Endothelial cell of umbilical vein (primary cell): Measurements from ENCODE around the gene FOXO4. TPM values are rescaled to one million over a fixed set of nuclear protein-coding genes. Genes with fewer than 3 reads are reported as not detected.

Experiments used
- BruUV-seq: library from RNA; stranded (reverse); fragments of 400-500 nt; replicated peaks from 2 replicates; lab custom pipeline; 2021; lab: Mats Ljungman, UMichigan
- CTCF ChIA-PET: fragments of 300-600, 350-600 bp; sonication (Branson Sonifier 250); formaldehyde crosslinking; loops from one replicate; lab custom pipeline; 2021; ENCODE audit warnings: antibody characterized with exemption, inconsistent platforms; lab: Charles Lee
- POLR2A ChIA-PET: fragments of 300-600, 350-600 bp; sonication (Branson Sonifier 250); formaldehyde crosslinking; loops from one replicate; lab custom pipeline; 2021; ENCODE audit warnings: antibody characterized with exemption, inconsistent platforms; lab: Charles Lee
- DNase-seq: peaks from one replicate; pipeline ENCODE4 v3.0.0-alpha.2; 2011; ENCODE audit warnings: low read depth, low spot score
- FAIRE-seq: peaks from 2 replicates; lab custom pipeline; 2011; peaks lifted over from hg19 to GRCh38; lab: Jason Lieb, UNC
- H2AFZ ChIP-seq: 2 replicates; pipeline ENCODE4 v1.6.0; 2012; ENCODE audit warnings: low read depth, low read length, control low read depth, inconsistent platforms
- H3K27ac ChIP-seq: 2 replicates; pipeline ENCODE4 v1.5.1; 2011; ENCODE audit warnings: low read depth, mild to moderate bottlenecking, control low read depth, low read length, moderate library complexity; ENCODE audit not compliant: insufficient read depth
- H3K27me3 ChIP-seq, 2 experiments: 2 replicates each; pipeline versions ENCODE4 v1.6.0 to v1.6.1; 2011; ENCODE audit warnings: low read length in 2 of 2, mixed read lengths in 1 of 2; ENCODE audit not compliant: control insufficient read depth in 2 of 2, insufficient read depth in 2 of 2
- H3K36me3 ChIP-seq, 2 experiments: 2 replicates in 1 of 2; 3 replicates in 1 of 2; pipeline ENCODE4 v1.5.1; 2011; ENCODE audit warnings: low read length in 2 of 2, mild to moderate bottlenecking in 1 of 2, moderate library complexity in 1 of 2; ENCODE audit not compliant: control insufficient read depth in 2 of 2, insufficient read depth in 2 of 2; ENCODE audit errors: extremely low read depth in 1 of 2
- H3K4me1 ChIP-seq: 3 replicates; pipeline ENCODE4 v1.5.1; 2011; ENCODE audit warnings: mild to moderate bottlenecking, low read length; ENCODE audit not compliant: control insufficient read depth, insufficient read depth; ENCODE audit errors: extremely low read depth
- H3K4me2 ChIP-seq: 2 replicates; pipeline ENCODE4 v1.6.1; 2011; ENCODE audit warnings: low read length, control low read depth, mixed read lengths; ENCODE audit not compliant: insufficient read depth
- H3K4me3 ChIP-seq, 3 experiments: fragments of 200-600 bp in 1 of 3; sonication (generic), shearing (Covaris generic) in 1 of 3; replicated peaks in 1 of 3; 2 replicates each; pipeline ENCODE4 v1.5.1; 2011 to 2016; ENCODE audit warnings: control low read depth in 3 of 3, low read length in 3 of 3, mild to moderate bottlenecking in 2 of 3, inconsistent platforms in 1 of 3, low read depth in 1 of 3, moderate library complexity in 1 of 3; ENCODE audit not compliant: insufficient read depth in 1 of 3
- H3K79me2 ChIP-seq: 2 replicates; pipeline ENCODE4 v1.6.0; 2012; ENCODE audit warnings: low read length, inconsistent platforms; ENCODE audit not compliant: control insufficient read depth, insufficient read depth
- H3K9ac ChIP-seq: replicated peaks from 2 replicates; pipeline ENCODE3; 2011; ENCODE audit warnings: low read length, control low read depth; ENCODE audit not compliant: insufficient read depth; ENCODE audit errors: extremely low read depth
- H3K9me1 ChIP-seq: replicated peaks from 3 replicates; pipeline ENCODE4 v1.6.0; 2011; ENCODE audit warnings: mild to moderate bottlenecking, low read length; ENCODE audit not compliant: control insufficient read depth, insufficient read depth; ENCODE audit errors: extremely low read depth
- H3K9me3 ChIP-seq: replicated peaks from 2 replicates; pipeline ENCODE4 v1.5.1; 2012; ENCODE audit warnings: low read length, inconsistent platforms; ENCODE audit not compliant: control insufficient read depth, insufficient read depth
- H4K20me1 ChIP-seq: replicated peaks from 2 replicates; pipeline ENCODE3; 2011; ENCODE audit warnings: mild to moderate bottlenecking, low read length; ENCODE audit not compliant: control insufficient read depth, insufficient read depth; ENCODE audit errors: extremely low read depth
- EZH2 ChIP-seq: IDR thresholded peaks from 2 replicates; pipeline ENCODE4 v1.6.1; 2012; ENCODE audit warnings: borderline replicate concordance, low read depth, mild to moderate bottlenecking, moderate library complexity, low read length, inconsistent platforms; ENCODE audit not compliant: severe bottlenecking
- FOS ChIP-seq: IDR thresholded peaks from 2 replicates; pipeline ENCODE4 v1.6.1; 2011; ENCODE audit warnings: mild to moderate bottlenecking, low read length, moderate library complexity, borderline replicate concordance; ENCODE audit not compliant: insufficient read depth
- GATA2 ChIP-seq: IDR thresholded peaks from 2 replicates; pipeline ENCODE4 v1.7.0; 2011; ENCODE audit warnings: low read depth, mild to moderate bottlenecking, moderate library complexity, mixed read lengths, low read length; ENCODE audit not compliant: insufficient read length, insufficient read depth
- JUN ChIP-seq: IDR thresholded peaks from 2 replicates; pipeline ENCODE4 v1.6.1; 2011; ENCODE audit warnings: borderline replicate concordance, low read depth; ENCODE audit not compliant: insufficient read length, insufficient read depth
- MYC ChIP-seq: IDR thresholded peaks from one replicate; pipeline ENCODE4 v1.6.1; 2011; ENCODE audit warnings: mild to moderate bottlenecking, low read depth, low read length
- POLR2A ChIP-seq: IDR thresholded peaks from 2 replicates; pipeline ENCODE4 v1.6.1; 2012; ENCODE audit warnings: low read depth, mild to moderate bottlenecking, control low read depth, low read length
- POLR2AphosphoS5 ChIP-seq: IDR thresholded peaks from 2 replicates; pipeline ENCODE4 v1.6.1; 2012; ENCODE audit warnings: low read depth, mild to moderate bottlenecking, control low read depth, low read length, moderate library complexity; ENCODE audit not compliant: insufficient read depth
- dilution Hi-C: fragments of 300-500 bp; cut with MboI; formaldehyde crosslinking; loops from one replicate; pipeline ENCODE4 v1.15.0; 2019; ENCODE audit warnings: low sequenced_read_pairs; ENCODE audit not compliant: extremely low pct_ligation_motif_present
- intact Hi-C: fragments of 100-400 bp; cut with micrococcal nuclease; formaldehyde crosslinking; loops from one replicate; pipeline ENCODE4 v1.10.0; 2022
- polyA plus RNA-seq, 4 experiments: library from polyadenylated mRNA; depleted of rRNA in 3 of 4; stranded (reverse) in 3 of 4; unstranded in 1 of 4; fragments of >200 nt; gene quantifications; 2 replicates each; pipeline versions ENCODE4 v1.2.1 to v1.2.3, GENCODE V29; 2011 to 2012; ENCODE audit warnings: missing spikeins in 1 of 4
- small RNA-seq: library from RNA; depleted of rRNA; stranded (forward); fragments of <200 nt; gene quantifications from one replicate; pipeline ENCODE3, GENCODE V24; 2012; ENCODE audit warnings: low replicate concordance, low read depth; ENCODE audit not compliant: insufficient read depth, insufficient read length
- total RNA-seq: library from RNA; stranded (reverse); gene quantifications from 2 replicates; pipeline ENCODE4 v1.2.3, GENCODE V29; 2021
- TF ChIP-seq, protein P1 (sequence below), 2 donors: IDR thresholded peaks; 1 replicate in 1 of 2; 2 replicates in 1 of 2; pipeline ENCODE4 v1.5.1; 2011; ENCODE audit warnings: low read length in 2 of 2, mild to moderate bottlenecking in 2 of 2, moderate library complexity in 2 of 2, control low read depth in 1 of 2, inconsistent platforms in 1 of 2, low read depth in 1 of 2; ENCODE audit not compliant: insufficient read depth in 1 of 2; ENCODE audit errors: extremely low read depth in 1 of 2
- TF ChIP-seq, protein P2 (sequence below): IDR thresholded peaks from 2 replicates; pipeline ENCODE4 v1.6.1; 2011; ENCODE audit not compliant: insufficient read depth, insufficient read length

FOXO4 gene
- total and polyA plus RNA-seq, 2 donors (not counting 3 experiments of a cell fraction or from before 2014, with no cell fraction given), result 4.7 to 11.0 TPM

DNA sequence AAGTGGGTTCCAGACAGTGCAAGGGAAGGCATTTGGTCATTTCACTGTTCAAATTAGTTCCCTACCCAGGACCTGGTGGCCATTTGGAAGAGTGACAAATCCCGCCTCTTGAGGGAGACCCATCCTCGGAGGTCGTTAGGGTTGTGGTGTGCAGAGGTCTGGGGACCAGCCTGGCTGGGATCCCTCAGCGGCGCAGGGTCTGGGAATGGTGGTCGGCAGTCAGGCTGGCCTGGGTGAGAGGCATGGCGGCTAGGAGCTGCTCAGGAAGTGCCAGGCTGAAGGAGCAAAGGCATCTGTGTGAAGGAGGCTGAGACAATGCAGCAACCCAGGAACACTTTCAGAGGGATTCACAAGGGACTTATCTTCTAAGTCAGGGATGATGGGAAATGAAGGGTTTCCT lies 55.7 kb downstream of the FOXO4 start:
- FAIRE-seq, result peak; percentile 15
- TF ChIP-seq, protein P1, sequence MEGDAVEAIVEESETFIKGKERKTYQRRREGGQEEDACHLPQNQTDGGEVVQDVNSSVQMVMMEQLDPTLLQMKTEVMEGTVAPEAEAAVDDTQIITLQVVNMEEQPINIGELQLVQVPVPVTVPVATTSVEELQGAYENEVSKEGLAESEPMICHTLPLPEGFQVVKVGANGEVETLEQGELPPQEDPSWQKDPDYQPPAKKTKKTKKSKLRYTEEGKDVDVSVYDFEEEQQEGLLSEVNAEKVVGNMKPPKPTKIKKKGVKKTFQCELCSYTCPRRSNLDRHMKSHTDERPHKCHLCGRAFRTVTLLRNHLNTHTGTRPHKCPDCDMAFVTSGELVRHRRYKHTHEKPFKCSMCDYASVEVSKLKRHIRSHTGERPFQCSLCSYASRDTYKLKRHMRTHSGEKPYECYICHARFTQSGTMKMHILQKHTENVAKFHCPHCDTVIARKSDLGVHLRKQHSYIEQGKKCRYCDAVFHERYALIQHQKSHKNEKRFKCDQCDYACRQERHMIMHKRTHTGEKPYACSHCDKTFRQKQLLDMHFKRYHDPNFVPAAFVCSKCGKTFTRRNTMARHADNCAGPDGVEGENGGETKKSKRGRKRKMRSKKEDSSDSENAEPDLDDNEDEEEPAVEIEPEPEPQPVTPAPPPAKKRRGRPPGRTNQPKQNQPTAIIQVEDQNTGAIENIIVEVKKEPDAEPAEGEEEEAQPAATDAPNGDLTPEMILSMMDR (IDR thresholded peaks at IDR 0.05; ENCODE audit: extremely low read depth in 1 of 2, insufficient read depth in 1 of 2, low read depth in 1 of 2, low read length in 2 of 2), result no peak
- no peak for TF ChIP-seq MYC
- no peak for TF ChIP-seq POLR2AphosphoS5
- no peak for TF ChIP-seq POLR2A
- no peak for TF ChIP-seq EZH2
- no peak for TF ChIP-seq JUN
- TF ChIP-seq, protein P2, sequence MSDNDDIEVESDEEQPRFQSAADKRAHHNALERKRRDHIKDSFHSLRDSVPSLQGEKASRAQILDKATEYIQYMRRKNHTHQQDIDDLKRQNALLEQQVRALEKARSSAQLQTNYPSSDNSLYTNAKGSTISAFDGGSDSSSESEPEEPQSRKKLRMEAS, result no peak
- TF ChIP-seq GATA2, result no peak
- no peak for TF ChIP-seq FOS
- POLR2A ChIA-PET, result no interaction called here

More for the DNA sequence above, 55.7 kb downstream of the FOXO4 start:
- Histone ChIP-seq H3K9me3 (no peaks in the 10 kb centered on the region), H3K4me1 (no peaks in the 10 kb centered on the region), H3K4me2 (no peak overlapping the region), H3K36me3 (no peaks in the 10 kb centered on the region), H3K9ac (no peak overlapping the region), H3K79me2 (no peaks in the 10 kb centered on the region), H2AFZ (no peak overlapping the region), H3K9me1 (no peaks in the 10 kb centered on the region), H3K27ac (no peak overlapping the region), H4K20me1 (no peaks in the 10 kb centered on the region), H3K4me3 (no peak overlapping the region), H3K27me3 (no peaks in the 10 kb centered on the region)
- no TSS peak for BruUV-seq
- no peak for DNase-seq
- CTCF ChIA-PET, result no interaction called here
- dilution Hi-C loops, result no loop called here
- intact Hi-C loops, result no loop called here

Small RNAs within 50 kb of the gene (small RNA-seq; reads per million reads assigned to genes)
- not detected for gene CXorf65

Other genes starting within 250 kb of the FOXO4 start
- not detected in 2 replicates for gene TEX11, start 187.1 kb upstream of the FOXO4 start, total RNA-seq
- not detected in 2 replicates for gene TEX11, start 187.1 kb upstream of the FOXO4 start, polyA plus RNA-seq
- not detected in 2 replicates for gene SLC7A3, start 164.8 kb upstream of the FOXO4 start, total RNA-seq
- not detected in 2 replicates for gene SLC7A3, start 164.8 kb upstream of the FOXO4 start, polyA plus RNA-seq
- 85.5 and 90.6 TPM in 2 replicates for gene SNX12, start 27.5 kb upstream of the FOXO4 start, total RNA-seq
- gene SNX12, start 27.5 kb upstream of the FOXO4 start, polyA plus RNA-seq, result 79.8 and 85.4 TPM in 2 replicates
- not detected in 2 replicates for gene CXorf65, start 10.9 kb downstream of the FOXO4 start, total RNA-seq
- not detected in 2 replicates for gene CXorf65, start 10.9 kb downstream of the FOXO4 start, polyA plus RNA-seq
- gene IL2RG, start 15.7 kb downstream of the FOXO4 start, total RNA-seq, result not detected in 2 replicates
- 0.07 TPM in 1 of 2 replicates, not detected in the other for gene IL2RG, start 15.7 kb downstream of the FOXO4 start, polyA plus RNA-seq
- 61.4 and 65.3 TPM in 2 replicates for gene MED12, start 22.7 kb downstream of the FOXO4 start, total RNA-seq
- 27.4 and 28.1 TPM in 2 replicates for gene MED12, start 22.7 kb downstream of the FOXO4 start, polyA plus RNA-seq
- gene NLGN3, start 49.0 kb downstream of the FOXO4 start, total RNA-seq, result 0.40 and 0.85 TPM in 2 replicates
- 0.37 and 0.40 TPM in 2 replicates for gene NLGN3, start 49.0 kb downstream of the FOXO4 start, polyA plus RNA-seq
- not detected in 2 replicates for gene GJB1, start 127.4 kb downstream of the FOXO4 start, total RNA-seq
- not detected in 2 replicates for gene GJB1, start 127.4 kb downstream of the FOXO4 start, polyA plus RNA-seq
- 32.9 and 33.1 TPM in 2 replicates for gene ZMYM3, start 158.3 kb downstream of the FOXO4 start, total RNA-seq
- 24.7 and 26.5 TPM in 2 replicates for gene ZMYM3, start 158.3 kb downstream of the FOXO4 start, polyA plus RNA-seq
- 465 and 466 TPM in 2 replicates for gene NONO, start 187.8 kb downstream of the FOXO4 start, total RNA-seq
- 249 and 471 TPM in 2 replicates for gene NONO, start 187.8 kb downstream of the FOXO4 start, polyA plus RNA-seq
- 4.6 and 5.9 TPM in 2 replicates for gene ITGB1BP2, start 205.9 kb downstream of the FOXO4 start, total RNA-seq
- gene ITGB1BP2, start 205.9 kb downstream of the FOXO4 start, polyA plus RNA-seq, result 1.2 and 1.8 TPM in 2 replicates